SU-DHL-6 (cell line): ENCODE measurements around the gene VAC14.

ENCODE experiments used
- CTCF ChIP-seq: fragments of 200-600 bp; sonication (generic); IDR thresholded peaks from one replicate; pipeline ENCODE4 v1.5.1; 2017; ENCODE audit warnings: antibody characterized with exemption, mild to moderate bottlenecking, low read length, moderate library complexity; ENCODE audit not compliant: insufficient read depth, poor library complexity, severe bottlenecking
- EZH2phosphoT487 ChIP-seq: fragments of 200-600 bp; sonication (generic), shearing (Covaris generic); conservative IDR thresholded peaks from 2 replicates; pipeline ENCODE4 v1.6.1; 2018; ENCODE audit warnings: mild to moderate bottlenecking, antibody characterized with exemption, low read length, moderate library complexity, mixed read lengths

GRCh38 chr16:70754851-70755600 lies 45.9 kb downstream of the VAC14 start:
- TF ChIP-seq CTCF (no peak), EZH2phosphoT487 (no peak)
